ENCODE results near the gene SEMA6D.

- no peak for TF ChIP-seq CTCF (IDR thresholded peaks at IDR 0.05; ENCODE audit: low read depth, low read length, poor library complexity, severe bottlenecking)
- no peak for TF ChIP-seq EZH2phosphoT487 (IDR thresholded peaks at IDR 0.05; ENCODE audit: borderline replicate concordance, low read length)
Measured at GRCh38 chr15:47796830-47797229, 79.5 kb downstream of the SEMA6D start.
